ENCODE results near the gene SPTB. TPM values are rescaled to one million over a fixed set of nuclear protein-coding genes. Genes with fewer than 3 reads are reported as not detected.

The SPTB gene
- total and polyA plus RNA-seq, 9 of the 15 experiments (the other 6 are each of a cell fraction or from before 2014, with no cell fraction given): 0.21 to 45.9 (median 11.7) TPM

GRCh38 chr14:64737391-64738280 is 142.1 kb downstream of the SPTB start (continued):
- TF ChIP-seq ZNF512 (tag; IDR thresholded peaks at IDR 0.05) (no peak), JUN (IDR thresholded peaks at IDR 0.05; ENCODE audit: borderline replicate concordance, low read depth, low read length) (no peak), JUN (CRISPR knock-in tag; IDR thresholded peaks at IDR 0.05; ENCODE audit: borderline replicate concordance) (no peak), KDM4B (IDR thresholded peaks at IDR 0.05; ENCODE audit: borderline replicate concordance in 2 of 2, low read depth in 1 of 2) (no peak)

GRCh38 chr14:64736271-64737169 is 143.2 kb downstream of the SPTB start:
- in situ Hi-C loops (cut with MboI) (no loop called here), intact Hi-C loops (cut with micrococcal nuclease) (loop anchor here (5.0 kb wide), 1 partner anchor 64 kb away; no protein-coding TSS in a partner anchor)
- Histone ChIP-seq H3K9me3 (replicated peaks; ENCODE audit: control insufficient read depth, insufficient read depth, low read depth, low read length) (no peaks in the 10 kb centered on the region), H3K27ac (ENCODE audit: extremely low read depth, low read depth, low read length) (no peak overlapping the region), H3K4me3 (no peak overlapping the region), H2AFZ (ENCODE audit: low read depth, low read length) (no peak overlapping the region), H3K9ac (ENCODE audit: insufficient read depth in 1 of 2, low read depth in 2 of 2, low read length in 2 of 2) (no peak overlapping the region), H3K36me3 (ENCODE audit: control insufficient read depth, insufficient read depth, low read length) (no peaks in the 10 kb centered on the region), H3K27me3 (ENCODE audit: control insufficient read depth in 2 of 2, insufficient read depth in 2 of 2, low read length in 2 of 2) (peaks cover 3 to 58% of the 10 kb centered on the region in 2 experiments; a peak in 4 of 5 replicates), H4K20me1 (replicated peaks; ENCODE audit: control insufficient read depth, insufficient read depth, low read length) (no peaks in the 10 kb centered on the region), H3K79me2 (ENCODE audit: control insufficient read depth, insufficient read depth, low read length) (no peaks in the 10 kb centered on the region), H3K4me1 (replicated peaks in 1 of 2; ENCODE audit: control insufficient read depth in 2 of 2, insufficient read depth in 2 of 2, low read length in 2 of 2) (peaks cover 0 to 4% of the 10 kb centered on the region in 2 experiments; a peak in 2 of 5 replicates), H3K4me2 (ENCODE audit: insufficient read depth, low read length) (no peak overlapping the region), H3K9me1 (ENCODE audit: control insufficient read depth, insufficient read depth, low read length) (no peaks in the 10 kb centered on the region)
- POLR2A ChIA-PET: interaction anchor here (0.6 to 1.1 kb wide), 3 partner anchors 13 to 42 kb away, joined by 3 to 4 read pairs (median 3); no protein-coding TSS in a partner anchor
- TF ChIP-seq PHB (CRISPR knock-in tag; IDR thresholded peaks at IDR 0.05): no peak
- TF ChIP-seq POLR2G (IDR thresholded peaks at IDR 0.05; ENCODE audit: low read depth, low read length): no peak
- TF ChIP-seq NRF1 (conservative IDR thresholded peaks at IDR 0.05 in 1 of 2, IDR thresholded peaks at IDR 0.05 in 1 of 2): 0 out of 4 replicates have a peak, but pooled peaks of 1 of the 2 experiments have one; percentile 14
- no peak for TF ChIP-seq SNAPC5 (CRISPR knock-in tag; IDR thresholded peaks at IDR 0.05)
- TF ChIP-seq CTCF (IDR thresholded peaks at IDR 0.05 in 2 of 3, conservative IDR thresholded peaks at IDR 0.05 in 1 of 3; ENCODE audit: insufficient read depth in 2 of 3, low read depth in 1 of 3, low read length in 3 of 3): peak in 2 of 3 experiments; percentile 8 to 27; a peak in 1 of 6 replicates
- TF ChIP-seq RAD21 (CRISPR knock-in tag; conservative IDR thresholded peaks at IDR 0.05 in 1 of 2, IDR thresholded peaks at IDR 0.05 in 1 of 2): 0 out of 4 replicates have a peak, but pooled peaks of 1 of the 2 experiments have one; percentile 23
- TF ChIP-seq SMARCE1 (IDR thresholded peaks at IDR 0.05): no peak
- peak; percentile 16 to 23 (median 20) for DNase-seq (ENCODE audit: extremely low read depth in 1 of 4, low spot score in 3 of 4)
- CTCF ChIA-PET (ENCODE audit: low intra/inter-chr PET ratio): no interaction called here
- WGBS (ENCODE audit: insufficient coverage, low coverage, missing lambda C conversion rate): 12% methylated on average over 15 of the region's 28 CpGs
- ATAC-seq: peak; percentile 80
- no TSS peak for BruUV-seq (replicated peaks)
- FAIRE-seq: no peak

All from K562 (cell line).